Panc1 (cell line): ENCODE data around the gene DROSHA.

Experiments used
- POLR2AphosphoS5 ChIP-seq: IDR thresholded peaks from 2 replicates; pipeline ENCODE4 v1.6.1; 2012; ENCODE audit warnings: mild to moderate bottlenecking, low read depth, low read length, moderate library complexity
- SIN3A ChIP-seq: IDR thresholded peaks from 2 replicates; pipeline ENCODE4 v1.6.1; 2012; ENCODE audit warnings: low read depth, mild to moderate bottlenecking, low read length, moderate library complexity, borderline replicate concordance; ENCODE audit not compliant: insufficient read depth
- TCF7L2 ChIP-seq: IDR thresholded peaks from 2 replicates; pipeline ENCODE4 v1.6.1; 2011; ENCODE audit warnings: mild to moderate bottlenecking, low read depth, low read length, inconsistent platforms
- TF ChIP-seq, protein P1 (sequence below): fragments of 450-650 bp; IDR thresholded peaks from 2 replicates; pipeline ENCODE4 v1.5.1; 2017; ENCODE audit warnings: mild to moderate bottlenecking
- TF ChIP-seq, protein P2 (sequence below), 2 experiments: IDR thresholded peaks; 2 replicates each; pipeline ENCODE4 v1.6.1; 2011 to 2012; ENCODE audit warnings: low read depth in 2 of 2, control low read depth in 1 of 2, low read length in 1 of 2, mild to moderate bottlenecking in 1 of 2, moderate library complexity in 1 of 2; ENCODE audit not compliant: insufficient read depth in 1 of 2

DNA sequence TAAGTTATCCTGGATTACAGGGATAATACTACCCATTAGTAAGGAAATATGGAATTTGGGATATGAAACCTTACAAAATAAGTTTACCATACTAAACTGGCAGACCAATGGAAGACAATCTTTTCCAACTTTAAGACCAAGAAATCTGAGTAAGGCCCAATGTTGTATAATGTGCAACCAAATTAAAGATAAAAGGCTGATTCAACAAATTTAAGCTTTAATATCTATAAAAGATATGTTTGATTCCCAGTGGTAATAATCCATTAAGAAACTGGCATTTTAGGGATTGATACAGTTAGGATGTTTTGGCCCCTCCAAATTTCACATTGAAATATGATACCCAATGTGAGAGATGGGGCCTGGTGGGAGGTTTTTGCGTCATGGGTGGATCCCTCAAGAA, 66.6 kb downstream of the DROSHA start:
- TF ChIP-seq POLR2AphosphoS5 (no peak), TCF7L2 (no peak), SIN3A (no peak)
- TF ChIP-seq, protein P1, sequence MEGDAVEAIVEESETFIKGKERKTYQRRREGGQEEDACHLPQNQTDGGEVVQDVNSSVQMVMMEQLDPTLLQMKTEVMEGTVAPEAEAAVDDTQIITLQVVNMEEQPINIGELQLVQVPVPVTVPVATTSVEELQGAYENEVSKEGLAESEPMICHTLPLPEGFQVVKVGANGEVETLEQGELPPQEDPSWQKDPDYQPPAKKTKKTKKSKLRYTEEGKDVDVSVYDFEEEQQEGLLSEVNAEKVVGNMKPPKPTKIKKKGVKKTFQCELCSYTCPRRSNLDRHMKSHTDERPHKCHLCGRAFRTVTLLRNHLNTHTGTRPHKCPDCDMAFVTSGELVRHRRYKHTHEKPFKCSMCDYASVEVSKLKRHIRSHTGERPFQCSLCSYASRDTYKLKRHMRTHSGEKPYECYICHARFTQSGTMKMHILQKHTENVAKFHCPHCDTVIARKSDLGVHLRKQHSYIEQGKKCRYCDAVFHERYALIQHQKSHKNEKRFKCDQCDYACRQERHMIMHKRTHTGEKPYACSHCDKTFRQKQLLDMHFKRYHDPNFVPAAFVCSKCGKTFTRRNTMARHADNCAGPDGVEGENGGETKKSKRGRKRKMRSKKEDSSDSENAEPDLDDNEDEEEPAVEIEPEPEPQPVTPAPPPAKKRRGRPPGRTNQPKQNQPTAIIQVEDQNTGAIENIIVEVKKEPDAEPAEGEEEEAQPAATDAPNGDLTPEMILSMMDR, result no peak
- TF ChIP-seq, protein P2, sequence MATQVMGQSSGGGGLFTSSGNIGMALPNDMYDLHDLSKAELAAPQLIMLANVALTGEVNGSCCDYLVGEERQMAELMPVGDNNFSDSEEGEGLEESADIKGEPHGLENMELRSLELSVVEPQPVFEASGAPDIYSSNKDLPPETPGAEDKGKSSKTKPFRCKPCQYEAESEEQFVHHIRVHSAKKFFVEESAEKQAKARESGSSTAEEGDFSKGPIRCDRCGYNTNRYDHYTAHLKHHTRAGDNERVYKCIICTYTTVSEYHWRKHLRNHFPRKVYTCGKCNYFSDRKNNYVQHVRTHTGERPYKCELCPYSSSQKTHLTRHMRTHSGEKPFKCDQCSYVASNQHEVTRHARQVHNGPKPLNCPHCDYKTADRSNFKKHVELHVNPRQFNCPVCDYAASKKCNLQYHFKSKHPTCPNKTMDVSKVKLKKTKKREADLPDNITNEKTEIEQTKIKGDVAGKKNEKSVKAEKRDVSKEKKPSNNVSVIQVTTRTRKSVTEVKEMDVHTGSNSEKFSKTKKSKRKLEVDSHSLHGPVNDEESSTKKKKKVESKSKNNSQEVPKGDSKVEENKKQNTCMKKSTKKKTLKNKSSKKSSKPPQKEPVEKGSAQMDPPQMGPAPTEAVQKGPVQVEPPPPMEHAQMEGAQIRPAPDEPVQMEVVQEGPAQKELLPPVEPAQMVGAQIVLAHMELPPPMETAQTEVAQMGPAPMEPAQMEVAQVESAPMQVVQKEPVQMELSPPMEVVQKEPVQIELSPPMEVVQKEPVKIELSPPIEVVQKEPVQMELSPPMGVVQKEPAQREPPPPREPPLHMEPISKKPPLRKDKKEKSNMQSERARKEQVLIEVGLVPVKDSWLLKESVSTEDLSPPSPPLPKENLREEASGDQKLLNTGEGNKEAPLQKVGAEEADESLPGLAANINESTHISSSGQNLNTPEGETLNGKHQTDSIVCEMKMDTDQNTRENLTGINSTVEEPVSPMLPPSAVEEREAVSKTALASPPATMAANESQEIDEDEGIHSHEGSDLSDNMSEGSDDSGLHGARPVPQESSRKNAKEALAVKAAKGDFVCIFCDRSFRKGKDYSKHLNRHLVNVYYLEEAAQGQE (IDR thresholded peaks at IDR 0.05; ENCODE audit: insufficient read depth in 1 of 2, low read depth in 2 of 2, low read length in 1 of 2), result no peak
